Epithelial cell of prostate (primary cell): ENCODE data around the gene MAPK14.
"Not testable (repeated sequence)": the region's sequence is repeated elsewhere in the genome, so short reads cannot be mapped to it uniquely, and the experiment has no call there.

ENCODE experiments used
- DNase-seq: peaks from one replicate; pipeline ENCODE4 v3.0.0-alpha.2; 2011; ENCODE audit warnings: low read depth, low spot score
- H3K27ac ChIP-seq: fragments of 450-650 bp; 2 replicates; pipeline ENCODE4 v1.5.1; 2017; ENCODE audit warnings: mild to moderate bottlenecking

The MAPK14 gene

GRCh38 chr6:36067374-36068011 is 39.9 kb downstream of the MAPK14 start:
- H3K27ac ChIP-seq = no peak overlapping the region
- DNase-seq = no peak

- DNase-seq = no peak
- no peak overlapping the region for H3K27ac ChIP-seq
Observed at GRCh38 chr6:36068012-36068392, 40.4 kb downstream of the MAPK14 start.

- no peak for DNase-seq
- no peak overlapping the region for H3K27ac ChIP-seq
Observed at GRCh38 chr6:36068586-36068985, 41.0 kb downstream of the MAPK14 start.

GRCh38 chr6:36069573-36069972 is 42.0 kb downstream of the MAPK14 start:
- no peak overlapping the region for H3K27ac ChIP-seq
- DNase-seq = no peak

- DNase-seq = no peak
- H3K27ac ChIP-seq = no peak overlapping the region
Observed at GRCh38 chr6:36070252-36070651, 42.6 kb downstream of the MAPK14 start.

GRCh38 chr6:36071281-36071680 is 43.7 kb downstream of the MAPK14 start:
- DNase-seq = no peak
- no peak overlapping the region for H3K27ac ChIP-seq

- no peak for DNase-seq
- no peak overlapping the region for H3K27ac ChIP-seq
Observed at GRCh38 chr6:36071714-36072113, 44.1 kb downstream of the MAPK14 start.

- no peak overlapping the region for H3K27ac ChIP-seq
- no peak for DNase-seq
Observed at GRCh38 chr6:36072681-36073080, 45.1 kb downstream of the MAPK14 start.

GRCh38 chr6:36073587-36073986 is 46.0 kb downstream of the MAPK14 start:
- no peak for DNase-seq
- H3K27ac ChIP-seq = no peak overlapping the region

- no peak overlapping the region for H3K27ac ChIP-seq
- no peak for DNase-seq
Observed at GRCh38 chr6:36075656-36076055, 48.0 kb downstream of the MAPK14 start.

- DNase-seq = no peak
- no peak overlapping the region for H3K27ac ChIP-seq
Observed at GRCh38 chr6:36076178-36077063, 48.8 kb downstream of the MAPK14 start.

- no peak overlapping the region for H3K27ac ChIP-seq
- DNase-seq = no peak
Observed at GRCh38 chr6:36078159-36078558, 50.6 kb downstream of the MAPK14 start.

GRCh38 chr6:36079601-36080000 is 52.0 kb downstream of the MAPK14 start:
- no peak overlapping the region for H3K27ac ChIP-seq
- no peak for DNase-seq

GRCh38 chr6:36082318-36082717 is 54.7 kb downstream of the MAPK14 start:
- H3K27ac ChIP-seq = no peak overlapping the region
- no peak for DNase-seq

- no peak overlapping the region for H3K27ac ChIP-seq
- no peak for DNase-seq
Observed at GRCh38 chr6:36083446-36083845, 55.8 kb downstream of the MAPK14 start.

GRCh38 chr6:36088204-36088603 is 60.6 kb downstream of the MAPK14 start:
- H3K27ac ChIP-seq, DNase-seq: not testable (repeated sequence)

GRCh38 chr6:36089048-36089447 is 61.4 kb downstream of the MAPK14 start:
- no peak for DNase-seq
- no peak overlapping the region for H3K27ac ChIP-seq

- DNase-seq = no peak
- peak overlapping the region; percentile 47 for H3K27ac ChIP-seq
Observed at GRCh38 chr6:36094238-36094637, 66.6 kb downstream of the MAPK14 start.

- DNase-seq = no peak
- H3K27ac ChIP-seq = peak overlapping the region; percentile 47
Observed at GRCh38 chr6:36094753-36095496, 67.3 kb downstream of the MAPK14 start.

- no peak overlapping the region for H3K27ac ChIP-seq
- DNase-seq = no peak
Observed at GRCh38 chr6:36095497-36096391, 68.1 kb downstream of the MAPK14 start.
